K562 (cell line): ENCODE results near the gene KRIT1. TPM values are rescaled to one million over a fixed set of nuclear protein-coding genes. Genes with fewer than 3 reads are reported as not detected.

Experiments
- ATF4 ChIP-seq: fragments of 450-650 bp; formaldehyde crosslinking; IDR thresholded peaks from 2 replicates; pipeline ENCODE4 v1.4.0; 2022; ENCODE audit warnings: mild to moderate bottlenecking, moderate library complexity
- CC2D1A ChIP-seq: fragments of 450-650 bp; IDR thresholded peaks from 2 replicates; pipeline ENCODE4 v1.6.1; 2017; ENCODE audit warnings: mild to moderate bottlenecking
- CEBPB ChIP-seq: fragments of 450-650 bp; IDR thresholded peaks from 2 replicates; pipeline ENCODE4 v1.6.1; 2016; ENCODE audit warnings: missing genetic modification characterization, missing compliant biosample characterization
- CTCFL ChIP-seq: IDR thresholded peaks from 2 replicates; pipeline ENCODE4 v1.6.1; 2011; ENCODE audit warnings: borderline replicate concordance, low read depth, mild to moderate bottlenecking, moderate library complexity, low read length; ENCODE audit not compliant: insufficient read depth, poor library complexity, severe bottlenecking
- DACH1 ChIP-seq: fragments of 450-650 bp; IDR thresholded peaks from 2 replicates; pipeline ENCODE4 v1.6.1; 2018; ENCODE audit not compliant: partially characterized antibody
- ESRRB ChIP-seq: fragments of 250-450 bp; sonication (Bioruptor Pico); IDR thresholded peaks from 2 replicates; pipeline ENCODE4 v1.5.0; 2020; ENCODE audit warnings: mild to moderate bottlenecking, moderate library complexity, borderline replicate concordance
- EWSR1 ChIP-seq: fragments of 450-650 bp; IDR thresholded peaks from 2 replicates; pipeline ENCODE4 v1.6.1; 2018; ENCODE audit warnings: borderline replicate concordance, mild to moderate bottlenecking, low read depth, moderate library complexity; ENCODE audit not compliant: partially characterized antibody
- GABPB1 ChIP-seq: sonication (generic); formaldehyde crosslinking; IDR thresholded peaks from 2 replicates; pipeline ENCODE4 v1.8.0; 2022; ENCODE audit warnings: mild to moderate bottlenecking, missing genetic modification reagents
- MAFG ChIP-seq: fragments of 450-650 bp; conservative IDR thresholded peaks from 2 replicates; pipeline ENCODE4 v1.6.1; 2016; ENCODE audit warnings: missing genetic modification characterization, missing compliant biosample characterization
- MTA1 ChIP-seq: fragments of 450-650 bp; IDR thresholded peaks from 2 replicates; pipeline ENCODE4 v1.6.1; 2017; ENCODE audit warnings: borderline replicate concordance
- NFE2 ChIP-seq: IDR thresholded peaks from 2 replicates; pipeline ENCODE4 v1.6.1; 2014; ENCODE audit warnings: antibody characterized with exemption, low read depth
- NFE2L1 ChIP-seq: fragments of 450-650 bp; IDR thresholded peaks from 2 replicates; pipeline ENCODE4 v1.6.1; 2016; ENCODE audit warnings: missing genetic modification characterization, low read depth, mild to moderate bottlenecking, missing compliant biosample characterization, moderate library complexity, borderline replicate concordance
- NFIX ChIP-seq: fragments of 250-450 bp; sonication (Bioruptor Pico); IDR thresholded peaks from 2 replicates; pipeline ENCODE4 v1.4.0; 2020; ENCODE audit warnings: low read depth, mild to moderate bottlenecking, moderate library complexity
- NR2C1 ChIP-seq, 2 experiments: fragments of 450-650 bp; IDR thresholded peaks; 2 replicates each; pipeline ENCODE4 v1.6.1; 2017; ENCODE audit warnings: mild to moderate bottlenecking in 2 of 2, antibody characterized with exemption in 1 of 2, inconsistent platforms in 1 of 2, missing compliant biosample characterization in 1 of 2, missing genetic modification characterization in 1 of 2
- PCBP2 ChIP-seq: fragments of 200-400 bp; formaldehyde crosslinking; IDR thresholded peaks from 2 replicates; pipeline ENCODE4 v1.6.1; 2018; ENCODE audit warnings: low read length, low read depth, mild to moderate bottlenecking, moderate library complexity; ENCODE audit not compliant: poor library complexity, severe bottlenecking
- POLR2A ChIP-seq: fragments of 450-650 bp; conservative IDR thresholded peaks from 2 replicates; pipeline ENCODE4 v1.6.1; 2016
- PRPF4 ChIP-seq: fragments of 200-400 bp; formaldehyde crosslinking; IDR thresholded peaks from one replicate; pipeline ENCODE4 v1.6.1; 2017; ENCODE audit warnings: low read length, low read depth, mild to moderate bottlenecking; ENCODE audit not compliant: insufficient read depth, poor library complexity, severe bottlenecking
- RBM15 ChIP-seq: fragments of 200-400 bp; formaldehyde crosslinking; IDR thresholded peaks from 2 replicates; pipeline ENCODE4 v1.6.1; 2018; ENCODE audit warnings: mild to moderate bottlenecking, low read length, moderate library complexity; ENCODE audit not compliant: insufficient read depth
- UBTF ChIP-seq, 2 experiments: IDR thresholded peaks; 2 replicates each; pipeline ENCODE4 v1.6.1; 2012; ENCODE audit warnings: improper control_type of control experiment in 2 of 2, low read depth in 2 of 2, low read length in 2 of 2, borderline replicate concordance in 1 of 2
- ZBTB12 ChIP-seq: fragments of 250-450 bp; sonication (Bioruptor Pico); IDR thresholded peaks from 2 replicates; pipeline ENCODE4 v1.4.0; 2020
- ZNF24 ChIP-seq: fragments of 450-650 bp; IDR thresholded peaks from 2 replicates; pipeline ENCODE4 v1.6.1; 2016
- polyA plus RNA-seq, 8 experiments: library from polyadenylated mRNA; depleted of rRNA in 4 of 8; stranded (reverse) in 5 of 8; unstranded in 3 of 8; fragments of >200 nt; fragmentation: Nextera tagmentation in 2 of 8; fragmentation: Illumina TruSeq in 1 of 8; extraction: Ambion mirVana in 2 of 8; extraction: Trizol in 1 of 8; gene quantifications; 2 replicates each; pipeline versions ENCODE4 v1.2.1 to v1.2.3, GENCODE V29; 2011 to 2014; ENCODE audit warnings: inconsistent platforms in 1 of 8, missing spikeins in 1 of 8
- total RNA-seq, 7 experiments: library from RNA; depleted of rRNA in 6 of 7; stranded (reverse); fragments of >200 nt in 6 of 7; fragmentation: Illumina TruSeq in 2 of 7; extraction: Trizol in 2 of 7; gene quantifications; 2 replicates each; pipeline versions ENCODE4 v1.2.1 to v1.2.3, GENCODE V29; 2011 to 2021; ENCODE audit warnings: low replicate concordance in 1 of 7

Gene KRIT1
- total and polyA plus RNA-seq, 9 of the 15 experiments (the other 6 are each of a cell fraction or from before 2014, with no cell fraction given), result 21.5 to 81.4 (median 55.9) TPM

GRCh38 chr7:92245487-92246359, at the start of gene KRIT1, which contains the start of gene ANKIB1 (continued):
- TF ChIP-seq CTCFL (no peak), ZBTB12 (no peak), NFIX (CRISPR knock-in tag) (no peak), ZNF24 (no peak), EWSR1 (no peak), POLR2A (peak; percentile 98), CEBPB (no peak), PCBP2 (no peak), MAFG (tag) (no peak), NFE2 (no peak), MTA1 (no peak), UBTF (IDR thresholded peaks at IDR 0.05; ENCODE audit: borderline replicate concordance in 1 of 2, low read depth in 2 of 2, low read length in 2 of 2) (peak; percentile 66 to 72; a peak in 2 of 4 replicates), ESRRB (CRISPR knock-in tag) (no peak), NFE2L1 (tag) (no peak), GABPB1 (peak; percentile 98), DACH1 (no peak), CC2D1A (peak; percentile 67), PRPF4 (no peak), RBM15 (no peak), ATF4 (CRISPR knock-in tag) (no peak), NR2C1 (IDR thresholded peaks at IDR 0.05) (peak; percentile 100), NR2C1 (tag; IDR thresholded peaks at IDR 0.05) (peak; percentile 100)
